Activated T-cell treated with anti-CD3 and anti-CD28 coated beads for 1 hour (primary cell): ENCODE data around the gene ASAH2B.

Source experiments
- DNase-seq: peaks from one replicate; pipeline ENCODE4 v3.0.0-alpha.2; 2020; ENCODE audit warnings: low read depth

Gene ASAH2B

DNA sequence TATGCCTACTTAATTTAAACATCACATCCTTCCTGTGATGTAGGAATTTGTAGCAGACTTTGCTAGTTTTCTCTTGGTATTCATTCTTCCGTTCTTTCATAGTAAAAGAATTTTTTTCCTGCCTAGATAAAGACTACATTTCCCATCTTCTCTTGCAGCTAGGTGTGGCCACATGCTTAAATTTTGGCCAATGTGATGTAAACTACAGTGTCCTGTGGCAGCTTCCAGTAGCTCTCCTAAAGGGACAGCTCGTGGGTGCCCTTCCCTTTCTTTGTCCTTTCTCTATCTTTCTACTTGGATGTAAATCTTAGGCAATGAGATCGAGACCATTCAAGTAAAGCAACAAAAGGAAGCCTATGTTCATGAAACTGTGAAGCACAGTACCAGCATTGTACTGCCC is 58.6 kb downstream of the ASAH2B start:
- no peak for DNase-seq

- DNase-seq = no peak
Observed at GRCh38 chr10:50799595-50799994, 59.9 kb downstream of the ASAH2B start.

- no peak for DNase-seq
Observed at GRCh38 chr10:50805981-50806622, 66.4 kb downstream of the ASAH2B start.

GRCh38 chr10:50807851-50808776 is 68.4 kb downstream of the ASAH2B start:
- DNase-seq = no peak
